Skin epidermis (tissue), 12 donors: ENCODE results near the gene RAB4A.

Experiments
- H3K27ac ChIP-seq, 21 experiments: fragments of 200-600 bp; sonication (generic) in 11 of 21; one replicate each; pipeline ENCODE4 v1.5.0; 2020; ENCODE audit warnings: mild to moderate bottlenecking in 3 of 21, inconsistent platforms in 2 of 21, moderate library complexity in 2 of 21
- H3K4me3 ChIP-seq, 7 experiments: fragments of 200-600 bp; sonication (generic) in 2 of 7; one replicate each; pipeline ENCODE4 v1.5.0; 2020; ENCODE audit warnings: inconsistent platforms in 2 of 7, mild to moderate bottlenecking in 2 of 7, moderate library complexity in 1 of 7

The RAB4A gene, protein sequence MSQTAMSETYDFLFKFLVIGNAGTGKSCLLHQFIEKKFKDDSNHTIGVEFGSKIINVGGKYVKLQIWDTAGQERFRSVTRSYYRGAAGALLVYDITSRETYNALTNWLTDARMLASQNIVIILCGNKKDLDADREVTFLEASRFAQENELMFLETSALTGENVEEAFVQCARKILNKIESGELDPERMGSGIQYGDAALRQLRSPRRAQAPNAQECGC

DNA sequence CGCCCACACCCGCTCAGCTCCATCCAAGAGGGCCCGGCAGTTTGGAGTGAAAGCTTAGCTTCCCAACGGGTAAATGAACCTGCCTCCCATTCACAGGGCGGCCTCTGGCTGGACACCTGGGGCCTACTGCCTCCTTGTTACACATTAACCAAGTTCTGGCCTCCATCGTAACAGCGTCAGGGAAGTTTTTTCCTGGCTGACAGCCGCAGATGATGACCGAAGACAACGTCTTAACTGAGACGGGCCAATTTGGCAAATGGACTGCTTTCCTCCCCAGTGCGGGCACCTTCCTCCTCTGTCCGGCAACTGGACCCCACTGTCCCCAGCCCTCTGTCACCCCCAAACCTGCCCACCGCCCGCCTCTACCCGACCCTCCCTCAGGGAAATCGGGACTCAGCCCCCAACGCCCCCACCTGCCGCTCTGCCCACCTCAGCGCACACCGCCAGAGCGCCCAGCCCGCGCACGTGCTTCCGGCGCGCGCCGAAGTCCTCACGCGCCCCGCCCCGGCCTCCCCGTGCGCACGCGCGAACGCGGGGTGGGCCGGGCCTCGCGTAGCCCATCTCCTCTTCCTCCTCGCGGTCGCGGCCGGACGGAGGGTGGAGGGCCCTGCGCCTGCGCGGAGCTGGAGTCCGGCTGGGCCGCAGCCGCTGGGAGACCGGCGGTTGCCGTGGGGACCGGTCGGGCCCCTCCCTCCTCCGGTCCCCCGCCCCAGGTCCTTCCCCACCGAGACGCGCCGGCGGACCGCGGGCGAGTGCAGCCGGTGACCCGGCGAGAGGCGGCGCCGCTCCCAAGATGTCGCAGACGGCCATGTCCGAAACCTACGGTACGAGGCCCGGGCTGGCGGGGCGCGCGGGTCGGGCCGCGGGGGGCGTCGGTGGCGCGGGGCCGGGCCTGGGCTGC, at the start of gene RAB4A:
Gene RAB4A (plus strand): TSS at position 565 of the 901 bp plus-strand sequence. CDS start 229 bp downstream, at position 794.
- peak within 1 kb of the TSS; percentile 34 to 88 (median 79) for H3K27ac ChIP-seq
- peak within 1 kb of the TSS; percentile 50 to 94 (median 66) for H3K4me3 ChIP-seq

- Histone ChIP-seq H3K4me3 (no peak overlapping the region), H3K27ac (no peak overlapping the region)
These were observed 48.8 kb upstream of the RAB4A start for GRCh38 chr1:229222081-229222480.

- H3K4me3 ChIP-seq = no peak overlapping the region
- H3K27ac ChIP-seq = no peak overlapping the region
These were observed 47.4 kb upstream of the RAB4A start for GRCh38 chr1:229223498-229223897.

- no peak overlapping the region for H3K4me3 ChIP-seq
- no peak overlapping the region for H3K27ac ChIP-seq
These were observed 46.6 kb upstream of the RAB4A start for GRCh38 chr1:229224308-229224707.

GRCh38 chr1:229225331-229225782, 45.6 kb upstream of the RAB4A start:
- H3K4me3 ChIP-seq = no peak overlapping the region
- peak overlapping the region in 1 of 21 experiments; percentile 41 for H3K27ac ChIP-seq

DNA sequence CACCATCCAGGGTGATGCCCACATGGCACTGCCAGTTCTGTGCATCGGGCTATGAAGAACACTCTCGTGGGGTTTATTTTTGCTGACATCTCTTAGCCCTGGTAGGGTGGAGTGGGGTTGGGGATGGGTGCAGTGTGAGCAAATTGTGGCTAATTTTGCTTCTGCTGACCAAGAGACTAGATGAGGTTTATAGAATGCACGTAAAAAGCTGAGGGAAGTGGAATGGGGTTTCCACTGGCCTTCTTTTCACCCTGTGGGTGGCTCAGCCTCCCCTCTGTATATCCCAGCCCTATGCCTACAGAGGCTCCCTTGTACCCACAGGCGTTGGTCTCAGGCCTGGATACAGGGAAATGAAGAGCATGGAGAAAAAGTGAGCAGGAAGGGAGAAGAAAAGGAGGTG, 44.1 kb upstream of the RAB4A start:
- H3K27ac ChIP-seq = no peak overlapping the region

GRCh38 chr1:229227298-229227919, 43.5 kb upstream of the RAB4A start:
- no peak overlapping the region for H3K4me3 ChIP-seq
- H3K27ac ChIP-seq = no peak overlapping the region

More for the DNA sequence above, 44.1 kb upstream of the RAB4A start:
- no peak overlapping the region for H3K4me3 ChIP-seq

- peak overlapping the region in 1 of 21 experiments; percentile 75 for H3K27ac ChIP-seq
- no peak overlapping the region for H3K4me3 ChIP-seq
These were observed 42.4 kb upstream of the RAB4A start for GRCh38 chr1:229228522-229228921.

GRCh38 chr1:229229137-229229720, 41.7 kb upstream of the RAB4A start:
- Histone ChIP-seq H3K4me3 (peak overlapping the region in 1 of 7 experiments; percentile 4), H3K27ac (peak overlapping the region in 15 of 21 experiments; percentile 5 to 79 (median 68))

DNA sequence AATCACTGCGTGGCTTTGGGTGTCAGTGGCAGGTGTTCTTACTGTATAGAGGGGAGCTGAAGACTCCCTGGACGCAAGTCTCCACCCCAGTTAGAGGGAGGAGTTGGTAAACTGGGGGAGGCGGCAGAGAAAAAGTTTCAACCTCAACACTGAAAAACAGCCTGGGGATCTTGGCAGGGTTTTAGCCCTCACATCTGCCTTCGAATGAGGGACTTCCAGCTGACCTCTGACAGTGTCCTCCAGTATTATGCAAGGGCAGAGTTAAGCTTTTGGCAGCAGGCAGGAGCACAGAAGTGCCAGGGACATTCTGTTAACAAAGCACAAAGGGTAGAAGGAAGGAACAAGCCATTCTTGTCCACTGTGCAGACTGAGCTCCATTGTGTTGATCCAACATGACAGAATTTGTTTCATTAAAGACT, 41.2 kb upstream of the RAB4A start:
- H3K27ac ChIP-seq = peak overlapping the region in 15 of 21 experiments; percentile 16 to 79 (median 68)
- peak overlapping the region in 1 of 7 experiments; percentile 4 for H3K4me3 ChIP-seq

DNA sequence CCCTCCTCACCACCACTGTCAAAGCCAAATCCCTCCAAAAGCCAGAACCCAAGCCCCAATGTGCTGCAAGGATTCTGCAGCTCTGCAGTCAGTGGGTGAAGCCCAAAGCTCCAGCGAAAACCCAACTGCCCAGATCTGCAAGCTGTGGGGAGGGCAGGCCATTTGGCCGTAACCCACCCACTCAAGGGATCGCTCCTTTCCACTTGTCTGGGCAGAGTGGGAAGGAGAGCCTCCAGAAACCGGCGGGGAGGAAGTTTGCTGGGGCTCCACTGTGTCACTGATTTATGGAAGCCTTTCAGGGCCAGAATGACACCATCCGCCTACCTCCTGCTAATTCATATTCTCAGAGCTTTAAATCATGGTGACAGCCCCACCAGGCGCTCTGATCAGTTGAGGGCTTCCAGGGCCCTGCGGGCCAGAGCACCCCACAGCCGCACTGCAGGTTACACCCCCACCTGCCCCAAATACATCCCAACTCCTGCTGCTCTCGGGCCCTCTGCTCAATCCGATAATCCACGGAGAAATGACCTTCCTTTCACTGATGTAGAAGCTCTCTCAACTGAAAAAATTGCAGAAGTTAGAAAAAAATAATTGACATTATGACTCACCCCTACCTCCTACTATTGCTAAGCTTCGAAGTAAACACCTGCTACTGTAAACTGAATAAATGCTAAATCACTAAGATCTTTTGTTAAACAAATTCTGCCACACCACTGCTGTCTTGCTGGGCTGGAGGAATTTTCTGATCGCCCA, 40.6 kb upstream of the RAB4A start:
- Histone ChIP-seq H3K4me3 (no peak overlapping the region), H3K27ac (peak overlapping the region in 15 of 21 experiments; percentile 16 to 79 (median 68))

DNA sequence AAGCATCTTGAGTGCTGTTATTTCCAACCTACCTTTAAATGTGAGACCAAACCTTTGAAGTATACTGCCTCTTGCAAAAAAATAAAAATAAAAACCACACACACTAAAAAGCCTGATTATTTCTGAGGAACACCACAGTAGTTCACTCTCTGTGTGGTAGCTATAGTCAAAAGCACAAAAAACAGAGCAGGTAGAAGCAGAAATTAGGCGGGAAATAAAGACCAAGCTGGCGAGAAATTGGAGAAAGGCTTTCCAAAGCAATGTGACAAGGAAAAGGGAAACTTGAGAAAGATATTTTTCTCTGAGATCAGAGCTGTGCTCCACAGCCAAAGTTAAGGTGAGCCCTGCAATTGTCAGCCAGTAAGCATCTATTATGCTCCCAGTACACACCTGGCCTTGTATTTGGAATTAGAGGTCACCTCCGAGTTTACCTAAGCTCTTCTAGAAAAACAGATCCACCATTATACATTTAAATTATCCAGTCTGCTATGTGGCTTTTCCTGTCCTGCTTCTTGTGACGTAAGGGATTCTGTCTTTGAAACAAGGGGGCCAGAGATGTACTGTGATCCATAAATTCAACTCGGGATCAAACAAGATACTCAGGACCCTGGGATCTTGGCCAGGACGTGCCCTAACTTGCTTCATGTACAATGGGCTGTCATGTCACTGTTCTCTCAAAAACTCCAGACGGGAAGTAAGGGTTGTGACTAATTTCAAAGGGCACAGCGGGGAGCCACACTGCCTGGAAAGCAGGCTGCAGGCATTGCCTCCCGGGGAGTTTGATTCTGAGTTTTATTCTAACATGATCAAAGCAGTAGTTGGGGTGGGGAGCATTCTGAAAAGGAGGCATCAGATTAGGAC, 39.8 kb upstream of the RAB4A start:
- H3K27ac ChIP-seq = peak overlapping the region in 14 of 21 experiments; percentile 2 to 75 (median 63)
- H3K4me3 ChIP-seq = no peak overlapping the region

DNA sequence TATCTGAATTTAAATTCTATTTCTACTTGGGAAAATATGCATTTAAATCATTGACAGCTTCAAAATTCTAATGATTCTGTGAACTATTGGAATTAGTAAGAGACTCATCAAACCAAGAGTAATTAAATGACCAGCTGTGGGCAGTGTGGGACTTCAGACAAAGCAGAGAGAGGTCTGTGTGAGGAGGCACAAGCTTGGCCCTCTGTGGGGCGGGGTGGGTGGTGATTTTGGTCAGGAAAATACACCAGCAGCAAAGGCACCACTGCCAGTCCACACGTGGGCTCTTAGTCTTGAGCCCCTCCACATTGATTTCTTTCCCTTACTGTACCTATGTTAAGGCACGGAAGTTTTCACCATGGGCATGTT, 39.2 kb upstream of the RAB4A start:
- Histone ChIP-seq H3K4me3 (no peak overlapping the region), H3K27ac (peak overlapping the region in 9 of 21 experiments; percentile 2 to 69 (median 45))

DNA sequence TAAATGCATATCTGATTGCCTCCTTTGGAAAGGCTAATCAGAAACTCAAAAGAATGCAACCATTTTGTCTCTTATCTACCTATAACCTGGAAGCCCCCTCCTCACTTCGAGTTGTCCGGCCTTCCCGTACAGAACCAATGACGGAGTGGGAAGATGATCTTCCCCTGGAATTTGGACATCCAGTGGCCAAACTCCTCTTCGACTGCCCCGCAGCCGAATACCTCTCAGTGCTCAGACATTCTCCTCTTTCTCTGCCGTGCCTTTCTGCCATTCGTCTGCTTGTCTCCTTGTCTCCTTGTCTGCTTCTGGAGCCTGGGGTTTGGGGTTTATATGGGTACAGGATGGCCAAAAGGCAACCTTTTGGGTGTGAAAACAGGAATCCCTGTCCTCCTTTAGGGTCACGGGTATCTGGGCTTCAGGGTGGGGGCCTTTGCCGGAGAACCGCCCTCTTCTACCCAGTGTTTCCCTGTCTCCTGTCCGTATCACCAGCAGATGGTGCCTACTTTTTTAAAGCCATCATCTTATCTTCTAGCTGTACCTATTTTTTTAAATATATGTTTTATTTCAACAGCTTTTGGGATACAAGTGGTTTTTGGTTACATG, 35.9 kb upstream of the RAB4A start:
- no peak overlapping the region for H3K27ac ChIP-seq
- no peak overlapping the region for H3K4me3 ChIP-seq

DNA sequence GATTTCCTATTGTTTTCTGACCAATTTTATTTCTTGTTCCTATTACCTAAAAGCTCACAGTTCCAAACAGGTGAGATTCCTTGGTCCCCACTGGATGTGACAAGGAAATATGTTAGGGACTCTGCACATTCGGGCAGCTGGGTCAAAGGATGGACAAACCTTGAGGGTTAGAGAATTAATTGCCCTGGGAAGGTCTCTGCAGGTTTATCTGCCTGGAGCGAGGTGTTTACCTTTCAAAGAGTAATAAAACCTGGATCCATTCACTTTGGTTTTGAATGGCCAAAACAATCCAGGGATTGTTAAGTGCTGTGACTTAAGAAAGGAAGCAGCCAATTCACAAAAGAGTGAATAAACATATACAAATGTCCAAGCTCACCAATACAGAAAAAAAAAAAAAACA, 33.6 kb upstream of the RAB4A start:
- no peak overlapping the region for H3K27ac ChIP-seq

GRCh38 chr1:229238231-229238630, 32.7 kb upstream of the RAB4A start:
- Histone ChIP-seq H3K4me3 (no peak overlapping the region), H3K27ac (peak overlapping the region in 4 of 21 experiments; percentile 8 to 58 (median 32))

More for the DNA sequence above, 33.6 kb upstream of the RAB4A start:
- no peak overlapping the region for H3K4me3 ChIP-seq

- Histone ChIP-seq H3K27ac (peak overlapping the region in 5 of 21 experiments; percentile 8 to 58 (median 23)), H3K4me3 (no peak overlapping the region)
These were observed 32.1 kb upstream of the RAB4A start for GRCh38 chr1:229238674-229239415.
